ENCODE measurements around the gene DIPK1C. TPM values are rescaled to one million over a fixed set of nuclear protein-coding genes. Genes with fewer than 3 reads are reported as not detected.

DIPK1C gene
- total and polyA plus RNA-seq, 12 donors, result 0.70 to 12.9 (median 6.6) TPM

- H3K4me1 ChIP-seq, result peaks cover 0 to 64% (median 30%) of the 10 kb centered on the region in 9 donors
- WGBS, 2 donors, result 76 to 81% methylated on average over 14 of the region's 14 CpGs
- ATAC-seq (no peak), DNase-seq (peak in 1 of 2 donors; percentile 46)
- no peaks in the 10 kb centered on the region for H3K9me3 ChIP-seq
- H3K36me3 ChIP-seq, result peaks cover 0 to 46% (median 28%) of the 10 kb centered on the region in 9 donors
- peak overlapping the region; percentile 33 to 87 (median 70) for H3K27ac ChIP-seq
- intact Hi-C loops (cut with DNase I), result loop anchor here in 7 of 10 donors (5.0 to 10.0 kb wide), 5 partner anchors 46 to 304 kb away; partner anchors contain the start of gene ZNF407 (in 2 of the 7)
- peak overlapping the region in 7 of 10 donors; percentile 18 to 48 (median 35) for H3K4me3 ChIP-seq
- H3K27me3 ChIP-seq, result no peaks in the 10 kb centered on the region
- TF ChIP-seq CTCF (IDR thresholded peaks at IDR 0.05), result no peak
Measured at GRCh38 chr18:74498712-74499627, 41.9 kb upstream of the DIPK1C start.

GRCh38 chr18:74497778-74498177 is 40.7 kb upstream of the DIPK1C start:
- ATAC-seq (no peak), DNase-seq (no peak)
- no peaks in the 10 kb centered on the region for H3K9me3 ChIP-seq
- intact Hi-C loops (cut with DNase I), result loop anchor here in 7 of 10 donors (2.0 to 10.0 kb wide), 6 partner anchors 47 to 303 kb away; partner anchors contain the start of gene ZNF407 (in 2 of the 7)
- peaks cover 0 to 34% (median 19%) of the 10 kb centered on the region in 9 donors for H3K36me3 ChIP-seq
- peaks cover 0 to 72% (median 33%) of the 10 kb centered on the region in 9 donors for H3K4me1 ChIP-seq
- H3K27ac ChIP-seq, result peak overlapping the region in 2 of 10 donors; percentile 84 to 98
- 79 to 81% methylated on average over 3 of the region's 3 CpGs for WGBS, 2 donors
- H3K27me3 ChIP-seq, result no peaks in the 10 kb centered on the region
- no peak for TF ChIP-seq CTCF (IDR thresholded peaks at IDR 0.05)
- H3K4me3 ChIP-seq, result no peak overlapping the region

- H3K4me1 ChIP-seq, result peaks cover 0 to 70% (median 33%) of the 10 kb centered on the region in 9 donors
- intact Hi-C loops (cut with DNase I), result loop anchor here in 7 of 10 donors (2.0 to 10.0 kb wide), 6 partner anchors 48 to 302 kb away; partner anchors contain the start of gene ZNF407 (in 2 of the 7)
- DNase-seq, result no peak
- H3K27ac ChIP-seq, result peak overlapping the region in 9 of 10 donors; percentile 90 to 98 (median 95)
- peak overlapping the region in 8 of 10 donors; percentile 77 to 99 (median 89) for H3K4me3 ChIP-seq
- ATAC-seq, result no peak
- peaks cover 0 to 30% (median 16%) of the 10 kb centered on the region in 9 donors for H3K36me3 ChIP-seq
- peaks cover 0 to 1% (median 0%) of the 10 kb centered on the region in 11 donors for H3K9me3 ChIP-seq
- no peaks in the 10 kb centered on the region for H3K27me3 ChIP-seq
- WGBS, 2 donors, result 95% methylated on average over 8 of the region's 8 CpGs
- no peak for TF ChIP-seq CTCF (IDR thresholded peaks at IDR 0.05)
Measured at GRCh38 chr18:74497324-74497676, 40.2 kb upstream of the DIPK1C start.

All from heart right ventricle (tissue), 16 donors.